Breast epithelium (tissue), 3 donors: ENCODE measurements around the gene EIF2D.

Source experiments
- POLR2A ChIP-seq: fragments of 450-650 bp; IDR thresholded peaks from one replicate; pipeline ENCODE4 v1.6.1; 2016; ENCODE audit warnings: antibody characterized with exemption, mild to moderate bottlenecking, moderate library complexity
- POLR2AphosphoS5 ChIP-seq, 3 donors: sonication (generic); formaldehyde crosslinking; IDR thresholded peaks; one replicate each; pipeline ENCODE4 v1.6.1; 2017; ENCODE audit warnings: antibody characterized with exemption in 3 of 3
- TF ChIP-seq, protein P1 (sequence below), 3 donors: fragments of 450-650 bp; IDR thresholded peaks; one replicate each; pipeline ENCODE4 v1.5.1; 2016 to 2017; ENCODE audit warnings: antibody characterized with exemption in 3 of 3, mild to moderate bottlenecking in 3 of 3, moderate library complexity in 3 of 3

DNA sequence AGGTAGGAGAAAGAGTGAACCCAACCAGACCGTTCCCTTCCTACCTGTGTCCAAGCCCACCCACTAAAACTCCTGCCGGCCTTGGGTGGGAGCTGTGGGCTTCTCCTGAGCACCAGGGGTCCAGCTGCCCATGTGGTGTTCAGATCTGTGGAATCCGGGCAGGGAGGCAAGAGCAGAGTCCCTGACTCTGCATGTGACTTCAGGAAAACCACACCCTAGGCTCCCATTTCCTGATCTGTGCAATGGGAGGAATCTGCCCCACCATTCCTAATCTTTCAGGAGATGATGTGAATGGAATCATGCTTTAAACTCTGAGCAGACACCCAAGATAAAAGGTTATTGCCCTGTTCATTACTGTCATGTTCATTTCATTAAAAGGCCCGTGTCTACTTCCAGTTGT lies 27.6 kb downstream of the EIF2D start:
- TF ChIP-seq POLR2A (no peak), POLR2AphosphoS5 (IDR thresholded peaks at IDR 0.05) (no peak)
- TF ChIP-seq, protein P1, sequence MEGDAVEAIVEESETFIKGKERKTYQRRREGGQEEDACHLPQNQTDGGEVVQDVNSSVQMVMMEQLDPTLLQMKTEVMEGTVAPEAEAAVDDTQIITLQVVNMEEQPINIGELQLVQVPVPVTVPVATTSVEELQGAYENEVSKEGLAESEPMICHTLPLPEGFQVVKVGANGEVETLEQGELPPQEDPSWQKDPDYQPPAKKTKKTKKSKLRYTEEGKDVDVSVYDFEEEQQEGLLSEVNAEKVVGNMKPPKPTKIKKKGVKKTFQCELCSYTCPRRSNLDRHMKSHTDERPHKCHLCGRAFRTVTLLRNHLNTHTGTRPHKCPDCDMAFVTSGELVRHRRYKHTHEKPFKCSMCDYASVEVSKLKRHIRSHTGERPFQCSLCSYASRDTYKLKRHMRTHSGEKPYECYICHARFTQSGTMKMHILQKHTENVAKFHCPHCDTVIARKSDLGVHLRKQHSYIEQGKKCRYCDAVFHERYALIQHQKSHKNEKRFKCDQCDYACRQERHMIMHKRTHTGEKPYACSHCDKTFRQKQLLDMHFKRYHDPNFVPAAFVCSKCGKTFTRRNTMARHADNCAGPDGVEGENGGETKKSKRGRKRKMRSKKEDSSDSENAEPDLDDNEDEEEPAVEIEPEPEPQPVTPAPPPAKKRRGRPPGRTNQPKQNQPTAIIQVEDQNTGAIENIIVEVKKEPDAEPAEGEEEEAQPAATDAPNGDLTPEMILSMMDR (IDR thresholded peaks at IDR 0.05): no peak
